Uterus (tissue), 2 donors: ENCODE data around the gene DIPK2A.

Experiments used
- POLR2A ChIP-seq, 2 donors: fragments of 450-650 bp; IDR thresholded peaks; one replicate each; pipeline ENCODE4 v1.6.1; 2016; ENCODE audit warnings: antibody characterized with exemption in 2 of 2, mild to moderate bottlenecking in 1 of 2, moderate library complexity in 1 of 2
- TF ChIP-seq, protein P1 (sequence below), 4 experiments: fragments of 200-600 bp in 2 of 4; fragments of 450-650 bp in 2 of 4; sonication (generic) in 2 of 4; IDR thresholded peaks; one replicate each; pipeline ENCODE4 v1.5.1; 2016 to 2019; ENCODE audit warnings: antibody characterized with exemption in 4 of 4, mild to moderate bottlenecking in 2 of 4, moderate library complexity in 1 of 4

DNA sequence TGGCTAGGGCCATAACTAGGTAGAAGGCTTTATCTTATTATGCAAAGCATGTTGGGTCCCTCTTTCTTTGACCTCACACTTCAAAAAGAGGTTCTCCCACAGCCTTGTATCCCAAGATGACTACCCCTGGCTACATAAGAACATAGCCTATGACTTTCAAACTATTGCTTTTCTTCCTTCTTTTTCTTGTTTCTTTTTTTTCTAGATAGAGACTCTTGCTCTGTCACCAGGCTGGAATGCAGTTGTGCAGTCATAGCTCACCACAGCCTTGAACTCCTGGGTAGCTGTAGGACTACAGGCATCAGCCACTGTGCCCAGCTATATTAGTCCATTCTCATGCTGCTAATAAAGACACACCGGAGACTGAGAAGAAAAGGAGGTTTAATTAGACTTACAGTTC lies 47.2 kb downstream of the DIPK2A start:
- TF ChIP-seq, protein P1, sequence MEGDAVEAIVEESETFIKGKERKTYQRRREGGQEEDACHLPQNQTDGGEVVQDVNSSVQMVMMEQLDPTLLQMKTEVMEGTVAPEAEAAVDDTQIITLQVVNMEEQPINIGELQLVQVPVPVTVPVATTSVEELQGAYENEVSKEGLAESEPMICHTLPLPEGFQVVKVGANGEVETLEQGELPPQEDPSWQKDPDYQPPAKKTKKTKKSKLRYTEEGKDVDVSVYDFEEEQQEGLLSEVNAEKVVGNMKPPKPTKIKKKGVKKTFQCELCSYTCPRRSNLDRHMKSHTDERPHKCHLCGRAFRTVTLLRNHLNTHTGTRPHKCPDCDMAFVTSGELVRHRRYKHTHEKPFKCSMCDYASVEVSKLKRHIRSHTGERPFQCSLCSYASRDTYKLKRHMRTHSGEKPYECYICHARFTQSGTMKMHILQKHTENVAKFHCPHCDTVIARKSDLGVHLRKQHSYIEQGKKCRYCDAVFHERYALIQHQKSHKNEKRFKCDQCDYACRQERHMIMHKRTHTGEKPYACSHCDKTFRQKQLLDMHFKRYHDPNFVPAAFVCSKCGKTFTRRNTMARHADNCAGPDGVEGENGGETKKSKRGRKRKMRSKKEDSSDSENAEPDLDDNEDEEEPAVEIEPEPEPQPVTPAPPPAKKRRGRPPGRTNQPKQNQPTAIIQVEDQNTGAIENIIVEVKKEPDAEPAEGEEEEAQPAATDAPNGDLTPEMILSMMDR (IDR thresholded peaks at IDR 0.05) = no peak
- no peak for TF ChIP-seq POLR2A (IDR thresholded peaks at IDR 0.05)
